Rectal smooth muscle tissue (tissue), 1 donor: ENCODE measurements around the gene EHHADH.
"Not testable (repeated sequence)": the region's sequence is repeated elsewhere in the genome, so short reads cannot be mapped to it uniquely, and the experiment has no call there.

Experiments
- H3K27ac ChIP-seq: one replicate; pipeline ENCODE4 v1.7.0; 2013; ENCODE audit warnings: low read depth, low read length, inconsistent platforms
- H3K27me3 ChIP-seq: one replicate; pipeline ENCODE4 v1.7.0; 2013; ENCODE audit warnings: low read length; ENCODE audit not compliant: control insufficient read depth, insufficient read depth
- H3K36me3 ChIP-seq: one replicate; pipeline ENCODE4 v1.7.0; 2013; ENCODE audit warnings: low read length; ENCODE audit not compliant: control insufficient read depth, insufficient read depth
- H3K4me1 ChIP-seq: one replicate; pipeline ENCODE4 v1.7.0; 2013; ENCODE audit warnings: low read length; ENCODE audit not compliant: control insufficient read depth, insufficient read depth
- H3K4me3 ChIP-seq: one replicate; pipeline ENCODE4 v1.7.0; 2013; ENCODE audit warnings: low read length
- H3K9ac ChIP-seq: one replicate; pipeline ENCODE4 v1.7.0; 2013; ENCODE audit warnings: low read length

EHHADH gene

GRCh38 chr3:185253645-185254410 lies at the start of gene EHHADH:
TSS of gene EHHADH (minus strand) at chr3:185254049. CDS start at chr3:185254022, 27 bp downstream.
- H3K27me3 ChIP-seq, result no peaks in the 10 kb centered on the region
- no peaks in the 10 kb centered on the region for H3K36me3 ChIP-seq
- no peaks in the 10 kb centered on the region for H3K4me1 ChIP-seq
- peak within 1 kb of the TSS; percentile 16 for H3K27ac ChIP-seq
- H3K4me3 ChIP-seq, result peak within 1 kb of the TSS; percentile 62
- no peak within 1 kb of the TSS for H3K9ac ChIP-seq

- H3K36me3 ChIP-seq, H3K9ac ChIP-seq, H3K4me1 ChIP-seq, H3K4me3 ChIP-seq, H3K27ac ChIP-seq, H3K27me3 ChIP-seq: not testable (repeated sequence)
Observed at GRCh38 chr3:185299918-185300426, 46.1 kb upstream of the EHHADH start.

- Histone ChIP-seq H3K27ac (no peak overlapping the region), H3K4me3 (no peak overlapping the region), H3K27me3 (no peaks in the 10 kb centered on the region), H3K36me3 (no peaks in the 10 kb centered on the region), H3K4me1 (peaks cover 5% of the 10 kb centered on the region), H3K9ac (no peak overlapping the region)
Observed at GRCh38 chr3:185297867-185298266, 44.0 kb upstream of the EHHADH start.

- Histone ChIP-seq H3K4me3 (no peak overlapping the region), H3K9ac (no peak overlapping the region), H3K36me3 (no peaks in the 10 kb centered on the region), H3K4me1 (no peaks in the 10 kb centered on the region), H3K27ac (no peak overlapping the region), H3K27me3 (no peaks in the 10 kb centered on the region)
Observed at GRCh38 chr3:185292238-185292637, 38.4 kb upstream of the EHHADH start.

GRCh38 chr3:185290266-185290665 lies 36.4 kb upstream of the EHHADH start:
- Histone ChIP-seq H3K9ac (no peak overlapping the region), H3K27me3 (no peaks in the 10 kb centered on the region)

GRCh38 chr3:185283374-185283935 lies 29.6 kb upstream of the EHHADH start:
- Histone ChIP-seq H3K4me3 (peak overlapping the region; percentile 88), H3K36me3 (no peaks in the 10 kb centered on the region), H3K4me1 (peaks cover 7% of the 10 kb centered on the region), H3K27me3 (no peaks in the 10 kb centered on the region), H3K9ac (peak overlapping the region; percentile 52), H3K27ac (no peak overlapping the region)

More at GRCh38 chr3:185290266-185290665, 36.4 kb upstream of the EHHADH start:
- H3K4me1 ChIP-seq, result no peaks in the 10 kb centered on the region
- no peak overlapping the region for H3K4me3 ChIP-seq
- no peaks in the 10 kb centered on the region for H3K36me3 ChIP-seq
- H3K27ac ChIP-seq, result no peak overlapping the region

GRCh38 chr3:185282696-185283373 lies 29.0 kb upstream of the EHHADH start:
- H3K9ac ChIP-seq, result peak overlapping the region; percentile 52
- no peaks in the 10 kb centered on the region for H3K27me3 ChIP-seq
- peak overlapping the region; percentile 27 for H3K27ac ChIP-seq

GRCh38 chr3:185280572-185281365 lies 26.9 kb upstream of the EHHADH start:
- no peaks in the 10 kb centered on the region for H3K27me3 ChIP-seq
- no peak overlapping the region for H3K27ac ChIP-seq
- H3K4me1 ChIP-seq, result peaks cover 7% of the 10 kb centered on the region
- H3K9ac ChIP-seq, result no peak overlapping the region
- H3K4me3 ChIP-seq, result no peak overlapping the region
- no peaks in the 10 kb centered on the region for H3K36me3 ChIP-seq

More at GRCh38 chr3:185282696-185283373, 29.0 kb upstream of the EHHADH start:
- Histone ChIP-seq H3K4me3 (peak overlapping the region; percentile 88), H3K36me3 (no peaks in the 10 kb centered on the region), H3K4me1 (peaks cover 7% of the 10 kb centered on the region)

- Histone ChIP-seq H3K27me3 (no peaks in the 10 kb centered on the region), H3K36me3 (no peaks in the 10 kb centered on the region), H3K4me1 (peaks cover 7% of the 10 kb centered on the region), H3K4me3 (no peak overlapping the region), H3K9ac (no peak overlapping the region), H3K27ac (no peak overlapping the region)
Observed at GRCh38 chr3:185279587-185280138, 25.8 kb upstream of the EHHADH start.

GRCh38 chr3:185276415-185276814 lies 22.6 kb upstream of the EHHADH start:
- no peaks in the 10 kb centered on the region for H3K36me3 ChIP-seq
- H3K27ac ChIP-seq, result no peak overlapping the region
- no peak overlapping the region for H3K4me3 ChIP-seq
- peaks cover 2% of the 10 kb centered on the region for H3K27me3 ChIP-seq
- H3K9ac ChIP-seq, result no peak overlapping the region
- H3K4me1 ChIP-seq, result no peaks in the 10 kb centered on the region

GRCh38 chr3:185272033-185272432 lies 18.2 kb upstream of the EHHADH start:
- Histone ChIP-seq H3K4me1 (no peaks in the 10 kb centered on the region), H3K27ac (no peak overlapping the region), H3K9ac (no peak overlapping the region), H3K4me3 (no peak overlapping the region), H3K27me3 (peaks cover 2% of the 10 kb centered on the region), H3K36me3 (no peaks in the 10 kb centered on the region)

- no peak overlapping the region for H3K27ac ChIP-seq
Observed at GRCh38 chr3:185270956-185271332, 17.1 kb upstream of the EHHADH start.

More at GRCh38 chr3:185270956-185271332, 17.1 kb upstream of the EHHADH start:
- Histone ChIP-seq H3K9ac (no peak overlapping the region), H3K27me3 (peaks cover 2% of the 10 kb centered on the region), H3K36me3 (no peaks in the 10 kb centered on the region), H3K4me1 (no peaks in the 10 kb centered on the region), H3K4me3 (no peak overlapping the region)
